GM12873 (cell line): ENCODE results near the gene LRRC4B.
A peak's percentile ranks its signal among the peaks of the same experiment; 100 is the strongest.

Experiments used
- CTCF ChIP-seq: IDR thresholded peaks from 2 replicates; pipeline ENCODE4 v1.5.1; 2012; ENCODE audit warnings: low read depth, mild to moderate bottlenecking, moderate library complexity, low read length, control low read depth; ENCODE audit not compliant: insufficient read depth; ENCODE audit errors: missing control alignments

The LRRC4B gene

GRCh38 chr19:50492303-50493052 lies 75.8 kb downstream of the LRRC4B start:
- no peak for TF ChIP-seq CTCF

- no peak for TF ChIP-seq CTCF
Observed at GRCh38 chr19:50490991-50491472, 77.2 kb downstream of the LRRC4B start.

- no peak for TF ChIP-seq CTCF
Observed at GRCh38 chr19:50490411-50490811, 77.8 kb downstream of the LRRC4B start.

- no peak for TF ChIP-seq CTCF
Observed at GRCh38 chr19:50489461-50490011, 78.7 kb downstream of the LRRC4B start.

- no peak for TF ChIP-seq CTCF
Observed at GRCh38 chr19:50488389-50489194, 79.6 kb downstream of the LRRC4B start.

- peak; percentile 73 for TF ChIP-seq CTCF
Observed at GRCh38 chr19:50486823-50487515, 81.3 kb downstream of the LRRC4B start.
